Kasumi-1 (cell line): Measurements from ENCODE around the gene WWOX.

ENCODE experiments used
- DNase-seq, 2 experiments: peaks; one replicate each; lab custom pipeline; 2025; lab: John Stamatoyannopoulos, UW

Gene WWOX

DNA sequence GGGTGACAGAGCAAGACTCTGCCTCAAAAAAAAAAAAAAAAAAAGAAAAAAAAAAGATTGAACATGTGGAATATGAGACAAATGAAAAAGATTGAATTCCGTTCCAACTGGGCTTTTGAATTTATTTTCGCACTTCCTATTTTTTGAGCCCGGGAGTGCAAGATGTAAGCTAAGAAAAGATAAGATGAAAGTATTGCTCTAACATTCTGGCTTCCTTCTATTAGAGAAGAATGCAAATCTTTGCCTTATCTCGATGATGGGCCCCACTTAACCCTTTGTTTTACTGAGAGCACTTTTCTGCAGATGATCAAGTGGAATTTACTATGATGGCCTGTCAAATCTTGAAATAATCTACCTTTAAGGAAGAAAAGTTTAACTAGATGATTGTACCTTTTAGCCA is 96.3 kb downstream of the WWOX start:
- no peak for DNase-seq

DNA sequence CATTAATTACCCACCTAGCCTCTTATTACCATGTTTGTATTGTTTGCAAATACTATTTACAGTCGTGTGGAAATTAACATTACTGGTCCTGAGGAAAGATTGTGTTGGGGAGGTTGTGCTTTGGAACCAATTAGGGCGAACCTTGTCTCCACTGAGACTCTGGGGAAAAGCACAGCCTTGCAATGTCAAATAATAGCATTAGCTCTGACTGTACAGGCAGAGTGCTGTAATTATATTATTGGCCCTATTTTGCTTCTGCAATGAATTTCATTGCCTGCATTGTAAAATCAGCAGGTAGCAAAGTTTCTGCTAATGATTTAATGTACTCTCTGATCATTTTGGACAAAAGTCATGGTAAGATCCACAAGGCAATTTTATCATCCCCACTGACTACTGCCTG is 97.0 kb downstream of the WWOX start:
- DNase-seq, result no peak

DNA sequence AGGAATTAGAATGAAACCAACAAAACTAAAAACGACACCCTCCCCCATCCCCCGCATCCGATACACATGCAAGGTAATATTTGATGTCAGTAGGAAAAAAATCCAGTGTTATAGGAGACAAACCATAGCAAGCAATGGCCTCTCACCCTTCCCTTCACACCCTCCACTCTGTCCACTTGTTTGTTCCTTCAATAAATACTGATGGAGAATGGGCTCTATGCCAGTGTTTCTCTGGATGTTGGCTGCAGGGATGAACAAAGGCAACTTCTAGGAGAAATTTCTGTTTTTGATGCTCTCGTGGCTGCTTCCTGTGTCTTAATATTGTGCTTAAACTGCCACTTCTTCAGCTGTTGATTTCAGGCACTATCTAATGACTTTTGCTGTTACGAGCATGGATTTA is 98.8 kb downstream of the WWOX start:
- DNase-seq, result no peak

DNA sequence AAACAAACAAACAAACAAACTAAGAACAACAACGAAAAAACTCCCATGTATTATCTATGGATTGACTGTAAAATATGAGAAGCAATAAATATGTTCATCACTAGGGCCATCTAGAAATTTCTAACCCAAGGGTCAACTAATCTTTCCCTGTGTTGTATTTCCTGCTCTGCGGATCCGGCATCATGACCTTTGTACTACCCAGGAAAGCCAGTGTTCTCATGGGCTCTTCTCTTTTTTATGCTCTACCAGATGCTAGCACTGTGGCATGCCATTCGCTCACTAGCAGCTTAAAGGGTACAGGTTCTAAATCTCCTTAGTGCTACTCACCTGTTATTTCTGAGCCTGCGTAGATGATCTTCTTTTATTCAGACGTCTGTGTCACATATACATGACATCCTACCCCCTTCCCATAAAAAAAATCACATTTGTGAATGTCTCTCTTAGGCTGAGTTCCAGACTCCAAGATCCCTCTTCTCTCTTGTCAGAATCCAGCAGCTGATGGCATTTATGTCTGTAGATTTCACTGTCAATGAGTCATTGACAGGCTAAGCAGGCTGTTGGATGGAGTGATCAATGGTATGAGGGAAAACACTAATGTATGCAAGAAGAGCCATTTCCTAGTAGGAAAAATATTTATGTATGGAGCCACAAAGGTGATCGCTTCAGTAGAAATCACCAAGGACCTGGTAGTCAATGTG is 100.0 kb downstream of the WWOX start:
- DNase-seq, result no peak

DNA sequence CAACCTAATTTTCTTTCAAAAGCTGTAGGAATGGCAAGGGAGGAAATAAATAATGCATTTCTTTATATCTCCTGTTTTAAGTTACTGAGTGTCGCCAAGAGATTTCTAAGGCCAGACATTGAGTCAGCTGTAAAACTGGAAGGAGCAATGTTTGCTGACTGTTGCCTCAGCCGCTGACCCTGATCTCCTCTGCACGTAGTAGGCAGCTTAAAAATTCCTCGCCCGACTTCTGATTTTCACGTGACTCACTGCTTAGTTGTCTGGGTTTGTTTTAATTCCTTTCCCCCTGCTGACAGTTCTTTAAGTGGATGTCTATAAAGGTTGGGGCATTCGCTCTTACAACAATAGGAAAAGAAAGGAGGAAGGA is 100.6 kb downstream of the WWOX start:
- no peak for DNase-seq

DNA sequence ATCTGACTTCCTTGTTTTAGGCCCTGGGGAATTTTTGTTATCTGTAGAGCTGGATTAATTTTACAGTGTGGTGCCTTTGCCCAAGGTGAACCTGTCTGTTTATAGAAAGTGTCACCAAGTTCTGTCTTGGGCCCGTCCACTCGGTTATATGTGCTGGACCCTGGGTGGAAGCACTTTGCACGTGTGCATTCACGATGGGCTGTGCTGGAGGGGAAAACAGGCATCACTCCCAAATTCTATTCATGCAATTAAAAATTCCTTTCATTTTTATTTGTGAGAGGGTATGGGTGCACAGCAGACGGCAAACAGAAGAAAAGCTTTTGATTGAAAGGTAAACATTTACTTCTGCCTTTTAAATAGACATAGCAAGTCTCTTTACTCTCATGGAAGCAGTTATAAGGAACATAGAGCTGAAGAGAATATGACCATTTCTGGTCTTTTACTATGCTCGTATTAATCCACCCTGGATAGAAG is 101.2 kb downstream of the WWOX start:
- DNase-seq, result no peak

DNA sequence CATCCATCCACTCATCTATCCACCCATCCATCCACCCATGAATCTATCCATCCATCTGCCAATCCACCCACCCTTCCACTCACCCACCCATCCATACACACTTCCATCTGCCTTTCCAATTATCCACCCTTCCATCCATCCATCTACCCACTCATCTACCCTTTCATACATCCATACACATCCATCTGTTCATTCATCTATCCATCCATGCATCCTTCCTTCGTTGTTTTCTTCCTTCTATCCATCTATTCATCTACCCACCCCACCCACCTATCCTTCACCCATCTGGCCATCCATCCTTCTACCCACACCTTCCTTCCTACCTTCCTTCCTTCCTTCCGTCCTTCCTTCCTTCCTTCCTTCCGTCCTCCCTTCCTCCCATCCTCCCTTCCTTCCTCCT is 106.1 kb downstream of the WWOX start:
- DNase-seq, result no peak

DNA sequence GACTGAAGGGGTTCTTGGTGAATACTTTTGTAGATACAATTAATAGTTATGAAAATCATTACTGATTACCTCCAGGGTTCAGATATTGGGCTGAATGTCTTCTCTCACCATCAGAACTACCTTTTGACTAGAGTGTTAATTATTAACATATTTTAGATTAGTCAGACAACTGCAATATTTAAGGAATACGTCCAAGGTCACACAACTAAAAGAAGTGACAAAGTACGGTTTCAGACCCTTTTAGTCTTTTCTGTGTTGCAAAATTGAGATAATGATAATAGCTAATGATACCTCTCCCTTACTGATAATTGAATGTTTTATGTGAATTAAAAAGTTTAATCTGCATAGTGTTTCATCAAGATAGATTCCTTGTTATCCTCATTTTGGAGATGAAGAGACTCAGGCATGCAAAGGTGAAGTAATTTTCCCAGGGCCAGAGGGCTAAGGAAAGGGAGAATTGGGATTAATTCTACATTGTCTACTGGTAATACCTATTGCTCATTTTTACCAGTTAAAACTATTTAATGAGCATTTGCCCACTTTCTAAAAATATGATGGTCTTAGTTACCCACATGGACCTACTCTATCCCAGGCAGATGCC is 107.3 kb downstream of the WWOX start:
- no peak for DNase-seq

DNA sequence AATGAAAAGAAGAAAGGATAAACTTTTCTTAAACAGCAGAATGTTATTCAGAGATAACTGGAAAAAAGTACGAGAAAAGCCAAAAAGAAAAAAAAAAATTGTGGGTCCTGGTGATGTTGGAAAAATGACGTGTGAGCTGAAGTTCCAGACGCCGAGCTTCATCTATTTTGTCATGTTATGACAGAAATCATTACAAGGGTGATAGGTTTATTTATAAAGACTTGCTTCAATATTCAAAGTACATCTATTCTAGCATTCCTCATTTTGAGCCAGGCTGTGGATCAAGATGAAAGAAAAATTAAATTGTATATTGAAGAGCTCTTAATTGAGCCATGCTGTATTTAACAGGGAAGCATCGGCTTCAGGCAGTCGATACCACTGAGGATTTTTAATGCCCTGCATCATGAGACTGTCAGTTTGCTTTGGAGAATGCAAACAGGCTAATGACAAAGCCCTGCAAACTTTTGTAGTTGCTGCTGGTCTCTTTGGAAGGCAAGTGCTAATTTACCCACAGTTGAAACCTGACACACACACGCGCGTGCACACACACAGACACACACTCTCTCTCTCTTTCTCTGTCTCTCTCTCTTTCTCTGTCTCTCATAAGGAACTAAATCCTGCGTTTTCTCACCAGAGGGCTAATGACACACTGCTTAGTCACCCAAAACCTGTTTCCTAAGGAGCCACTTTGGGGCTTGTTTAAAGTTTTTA is 110.7 kb downstream of the WWOX start:
- no peak for DNase-seq

DNA sequence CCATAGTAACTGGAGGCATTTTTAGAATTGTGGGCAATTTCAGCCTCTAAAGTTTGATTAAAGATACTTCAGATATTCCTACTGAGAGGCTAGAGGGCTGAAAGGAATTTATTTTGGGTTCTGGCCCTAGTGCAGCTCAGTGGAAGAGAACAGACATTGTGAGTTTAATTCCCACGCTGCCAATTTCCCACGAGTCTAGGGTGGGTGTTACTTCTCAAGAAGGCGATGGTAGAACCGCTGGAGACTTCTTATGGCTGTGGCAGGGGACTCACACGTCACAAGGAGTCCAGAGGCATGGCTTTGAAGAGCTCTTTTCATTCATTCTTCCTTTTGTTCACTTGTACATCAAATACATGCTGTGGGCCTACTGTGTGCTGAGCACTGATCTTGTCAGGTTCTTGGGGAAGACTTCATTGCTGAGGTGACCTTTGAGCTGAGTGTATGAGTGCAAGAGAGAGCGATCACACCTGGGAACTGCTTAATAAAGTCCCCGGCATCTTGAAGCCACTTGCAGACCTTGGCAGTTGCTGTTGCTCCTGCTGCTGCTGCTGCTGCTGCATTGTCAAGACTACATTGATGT is 111.7 kb downstream of the WWOX start:
- no peak for DNase-seq

DNA sequence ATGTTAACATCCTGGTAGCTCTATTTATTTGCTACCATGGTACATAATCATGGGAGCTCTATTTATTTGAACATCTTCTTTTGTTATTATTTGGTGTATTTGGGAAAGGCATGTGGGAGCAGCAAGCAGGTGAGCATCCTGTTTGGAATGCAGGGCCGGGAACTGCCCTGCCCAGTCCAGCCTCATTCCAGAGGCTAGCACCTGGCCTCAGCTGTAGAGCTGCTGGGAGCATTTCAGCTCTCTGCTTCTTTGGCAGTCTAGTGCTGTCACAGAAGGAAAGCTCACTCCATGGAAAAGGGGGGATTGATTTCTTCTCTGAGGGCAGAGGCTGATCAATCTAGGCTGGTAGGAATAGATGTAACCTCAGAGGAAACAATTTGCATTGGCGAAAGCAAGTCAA is 112.5 kb downstream of the WWOX start:
- no peak for DNase-seq

DNA sequence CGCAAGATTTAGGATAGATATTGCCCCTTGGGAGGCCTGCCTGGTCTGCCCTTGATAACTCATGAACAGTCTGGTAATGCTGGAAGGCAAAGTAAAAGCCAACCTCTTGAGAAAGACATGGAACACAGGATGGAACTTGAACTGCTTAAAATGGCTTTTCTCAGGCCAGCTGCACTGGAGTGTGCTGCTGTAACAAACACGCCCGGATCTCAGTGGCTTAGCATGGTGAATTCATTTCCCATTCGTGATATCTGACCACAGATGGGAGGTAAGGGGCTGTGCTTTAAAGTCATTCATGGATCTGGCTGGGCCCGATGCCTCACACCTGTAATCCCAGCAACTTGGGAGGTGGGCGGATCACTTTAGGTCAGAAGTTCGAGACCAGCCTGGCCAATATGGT is 113.2 kb downstream of the WWOX start:
- DNase-seq, result no peak

DNA sequence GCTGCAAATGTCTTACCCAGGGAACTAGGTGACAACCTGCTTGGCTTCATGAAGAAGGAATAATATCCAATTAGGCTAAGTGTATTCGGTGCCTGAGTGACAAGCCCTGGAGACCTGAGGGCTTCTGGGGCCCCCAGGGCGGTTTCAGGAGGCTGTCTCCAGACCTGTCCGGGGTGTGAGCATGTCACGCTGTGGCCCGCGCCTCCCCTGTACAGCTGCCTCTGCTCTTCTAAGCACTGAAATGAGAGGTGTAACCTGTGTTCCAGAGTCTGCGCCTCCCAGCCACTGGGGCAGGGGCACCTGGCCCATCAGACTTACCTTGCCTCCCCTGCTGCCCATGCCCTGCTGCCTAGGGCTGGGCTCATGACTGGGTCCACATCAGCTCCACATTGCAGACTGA is 114.3 kb downstream of the WWOX start:
- DNase-seq, result no peak

DNA sequence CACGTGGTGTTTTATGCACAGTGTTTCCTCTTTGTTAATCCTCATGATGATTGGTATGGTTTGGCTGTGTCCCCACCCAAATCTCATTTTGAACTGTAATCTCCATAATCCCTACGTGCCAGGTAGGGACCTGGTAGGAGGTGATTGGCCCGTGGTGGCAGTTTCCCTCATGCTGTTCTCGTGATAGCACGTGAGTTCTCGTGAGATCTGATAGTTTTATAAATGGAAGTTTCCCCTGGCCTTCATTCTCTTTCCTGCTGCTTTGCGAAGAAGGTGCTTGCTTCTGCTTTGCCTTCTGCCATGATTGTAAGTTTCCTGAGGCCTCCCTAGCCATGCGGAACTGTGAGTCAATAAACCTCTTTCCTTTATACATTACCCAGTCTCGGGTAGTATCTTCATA is 115.8 kb downstream of the WWOX start:
- no peak for DNase-seq

DNA sequence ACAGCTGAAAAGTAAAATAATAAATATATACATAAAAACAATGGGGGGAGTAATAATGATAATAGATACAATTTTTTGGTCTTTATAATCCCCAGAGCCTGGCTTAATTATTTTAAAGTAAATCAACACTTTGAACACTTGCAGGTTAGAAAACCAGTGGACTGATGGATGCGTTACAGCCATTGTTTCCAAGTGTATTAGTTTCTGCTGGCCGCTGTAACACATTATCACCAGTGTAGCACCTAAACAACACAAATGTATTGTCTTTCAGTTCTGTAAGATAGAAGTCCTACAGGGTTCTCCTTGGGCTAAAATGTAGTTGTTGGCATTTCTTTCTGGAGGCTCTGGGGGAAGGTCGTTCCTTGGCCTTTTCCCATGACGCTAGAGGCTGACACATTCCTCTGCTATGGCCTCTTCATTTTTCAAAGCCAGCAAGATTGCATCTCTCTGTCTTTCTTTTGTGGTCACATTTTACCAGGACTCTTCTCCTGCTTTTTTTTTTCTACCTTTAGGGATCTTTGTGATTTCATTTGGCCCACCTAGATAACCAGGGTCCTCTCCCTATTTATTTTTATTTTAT is 116.8 kb downstream of the WWOX start:
- no peak for DNase-seq

DNA sequence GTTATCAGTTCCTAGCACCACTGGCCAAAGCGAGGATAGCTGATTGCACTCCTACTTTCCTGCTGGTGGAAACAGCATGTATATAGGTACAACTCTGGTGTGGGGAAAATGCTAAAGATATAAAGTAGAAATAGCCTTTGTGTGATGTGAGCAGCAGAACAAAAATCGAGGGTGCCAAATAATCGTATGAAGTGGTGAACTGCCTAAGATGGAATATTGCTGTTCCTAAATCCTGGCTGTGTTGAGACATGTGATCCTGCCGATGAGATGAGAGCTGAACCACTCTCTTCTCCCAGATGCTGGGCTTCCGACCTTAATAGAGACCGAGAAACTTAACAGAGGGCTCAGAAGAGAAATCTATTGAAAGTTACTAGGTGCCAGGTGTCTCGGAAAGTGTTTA is 117.8 kb downstream of the WWOX start:
- no peak for DNase-seq

DNA sequence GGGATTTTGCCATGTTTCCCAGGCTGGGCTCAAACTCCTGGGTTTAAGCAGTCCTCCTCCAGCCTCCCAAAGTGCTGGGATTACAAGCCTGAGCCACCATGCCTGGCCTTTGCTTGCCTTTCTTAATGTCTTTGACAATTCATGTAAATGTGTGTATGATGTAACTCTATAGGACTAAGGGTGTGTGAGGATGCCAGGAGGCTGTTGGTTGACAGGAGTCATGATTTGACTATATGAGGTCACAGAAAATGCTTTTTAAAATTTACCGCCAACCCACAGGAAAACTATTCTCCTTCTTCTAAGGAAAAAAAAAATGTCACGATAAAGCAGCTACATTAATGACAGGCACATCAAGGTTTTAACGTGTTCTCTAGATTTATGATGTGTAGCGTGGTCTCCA is 118.8 kb downstream of the WWOX start:
- DNase-seq, result no peak

DNA sequence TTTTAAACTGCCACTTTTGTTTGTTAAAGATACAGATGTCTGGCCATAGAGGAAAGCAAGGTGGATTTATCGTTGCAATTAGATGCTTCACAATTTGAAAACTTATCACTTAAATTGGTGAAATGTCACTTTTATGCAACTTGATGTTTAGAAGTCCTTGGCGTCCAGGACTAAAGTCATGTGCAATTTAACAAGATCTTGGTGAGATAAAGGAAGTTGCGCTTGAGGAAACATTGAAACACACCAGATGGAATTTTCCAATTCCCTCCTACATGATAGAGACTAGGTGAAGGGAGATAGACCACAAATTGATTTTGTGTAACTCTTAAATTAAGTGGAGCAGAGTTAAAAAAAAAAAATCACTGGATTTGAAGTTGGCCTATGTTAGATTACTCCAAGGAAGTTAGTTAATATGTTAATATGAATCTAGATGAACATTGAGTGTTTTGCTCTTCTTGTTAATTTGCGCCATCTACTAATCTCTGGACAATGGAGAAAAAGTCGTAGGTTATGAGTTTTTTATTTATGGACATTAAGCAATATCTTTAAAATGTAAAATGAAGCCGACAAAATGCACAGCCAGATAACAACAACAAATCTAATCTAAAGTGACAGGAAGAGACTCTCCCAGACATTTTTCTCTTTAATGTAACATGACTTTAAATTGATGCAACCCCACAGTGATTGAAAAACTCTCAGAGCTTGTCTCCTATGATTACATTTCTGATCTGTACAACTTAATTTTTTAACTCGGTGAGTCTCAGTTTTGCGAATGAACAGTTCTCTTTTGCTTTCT is 119.6 kb downstream of the WWOX start:
- DNase-seq, result no peak

DNA sequence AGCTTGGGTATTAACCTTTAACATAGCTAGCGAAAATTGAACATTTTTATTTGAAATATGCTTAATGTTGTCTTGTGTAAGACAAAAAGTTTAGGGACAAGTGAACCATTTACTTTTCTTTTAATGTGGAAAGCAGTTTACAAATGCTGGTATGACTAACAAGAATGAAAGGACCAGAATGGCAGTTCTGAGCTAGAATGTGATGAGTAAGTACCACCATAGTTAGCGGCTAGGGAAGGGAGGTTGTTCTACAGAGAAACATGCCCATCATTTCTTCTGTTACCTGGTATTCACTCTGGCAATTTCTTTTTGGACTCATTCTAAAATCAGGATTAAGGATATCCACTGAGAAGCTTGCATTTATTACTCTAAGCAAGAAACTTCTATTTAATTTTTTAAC is 121.1 kb downstream of the WWOX start:
- DNase-seq, result no peak

DNA sequence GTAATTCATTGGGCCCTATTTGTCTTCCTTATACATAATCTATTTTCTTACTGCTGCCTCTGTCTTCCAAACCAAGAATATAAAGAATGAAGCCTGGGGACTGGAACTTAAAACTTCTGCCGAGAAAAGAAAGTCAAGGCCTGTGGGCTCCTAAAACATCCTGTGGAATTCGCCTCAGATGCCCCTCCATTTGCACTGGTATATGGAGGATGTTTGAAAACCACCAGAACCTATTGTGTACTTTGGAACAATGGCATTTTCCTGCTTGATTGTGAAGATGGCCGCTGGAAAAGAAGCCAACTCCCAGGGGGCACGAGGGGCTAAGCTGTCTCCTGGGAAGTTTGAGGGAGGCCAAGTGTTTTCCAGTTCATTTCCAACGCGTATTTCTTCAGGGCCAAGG is 122.4 kb downstream of the WWOX start:
- DNase-seq, result no peak

DNA sequence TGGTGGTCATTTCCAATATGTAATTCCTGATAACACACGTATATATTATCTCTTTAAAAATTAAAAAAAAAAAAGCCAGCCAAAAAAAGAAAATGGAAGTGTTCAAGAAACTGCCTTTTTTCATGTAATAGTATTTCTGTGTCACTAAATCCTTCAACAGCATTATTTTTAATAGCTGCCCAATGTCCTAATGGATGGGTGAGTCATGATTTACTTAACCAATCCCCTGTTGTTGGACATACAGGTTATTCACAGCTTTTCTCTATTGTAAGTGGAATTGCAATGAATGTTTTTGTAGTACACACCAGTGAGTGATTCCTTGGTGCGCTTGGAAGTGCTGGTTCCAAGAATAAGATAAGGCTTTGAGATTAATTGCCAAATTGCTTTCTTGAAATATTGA is 124.9 kb downstream of the WWOX start:
- no peak for DNase-seq

DNA sequence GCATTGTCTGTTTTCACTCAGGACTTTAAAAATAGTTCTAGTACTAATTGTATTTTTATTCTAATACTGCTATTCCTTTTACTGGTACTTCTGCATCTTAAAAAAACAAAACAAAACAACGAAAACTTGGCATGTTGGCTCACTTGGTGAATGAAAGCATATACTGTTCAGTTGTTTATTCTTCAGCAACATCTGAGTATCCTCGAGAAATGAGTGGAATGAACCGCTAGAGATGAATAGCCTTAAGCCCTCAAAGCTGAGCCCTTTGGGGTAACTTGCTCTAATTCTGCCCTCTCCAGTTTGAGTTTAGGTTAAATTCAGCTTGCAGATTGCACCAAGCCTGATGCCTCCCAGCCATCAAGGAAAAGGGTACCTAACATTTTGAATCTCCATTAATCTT is 126.5 kb downstream of the WWOX start:
- no peak for DNase-seq
